ENCODE results near the gene MICAL3.
"Not testable (repeated sequence)": the region's sequence is repeated elsewhere in the genome, so short reads cannot be mapped to it uniquely, and the experiment has no call there.

The MICAL3 gene

GRCh38 chr22:17891481-17892167, 132.7 kb downstream of the MICAL3 start:
- peak in 30 of 51 donors; percentile 7 to 77 (median 36) for DNase-seq

GRCh38 chr22:17890892-17891291, 133.5 kb downstream of the MICAL3 start:
- DNase-seq, result no peak

DNA sequence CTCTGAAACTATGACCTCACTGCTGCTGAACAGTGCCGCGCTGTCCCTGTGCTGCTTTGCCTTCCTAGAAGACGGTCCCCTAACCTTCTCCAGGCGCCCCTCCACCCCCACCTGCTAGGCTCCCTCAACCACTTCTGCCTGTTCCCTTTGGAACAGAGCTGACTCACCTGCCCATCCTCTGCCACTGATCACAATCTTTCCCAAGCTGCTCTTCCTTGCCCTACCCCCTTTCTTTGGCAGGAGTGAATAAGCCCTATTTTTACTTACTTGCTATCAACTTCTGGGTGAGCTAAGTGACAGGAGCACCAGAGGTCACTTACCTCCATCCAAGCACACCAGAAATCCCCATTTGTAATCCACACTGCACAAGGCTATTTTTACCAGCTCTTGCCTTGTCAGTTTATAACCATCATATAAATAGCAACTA, 134.1 kb downstream of the MICAL3 start:
- peak in 1 of 51 donors; percentile 20 for DNase-seq

DNA sequence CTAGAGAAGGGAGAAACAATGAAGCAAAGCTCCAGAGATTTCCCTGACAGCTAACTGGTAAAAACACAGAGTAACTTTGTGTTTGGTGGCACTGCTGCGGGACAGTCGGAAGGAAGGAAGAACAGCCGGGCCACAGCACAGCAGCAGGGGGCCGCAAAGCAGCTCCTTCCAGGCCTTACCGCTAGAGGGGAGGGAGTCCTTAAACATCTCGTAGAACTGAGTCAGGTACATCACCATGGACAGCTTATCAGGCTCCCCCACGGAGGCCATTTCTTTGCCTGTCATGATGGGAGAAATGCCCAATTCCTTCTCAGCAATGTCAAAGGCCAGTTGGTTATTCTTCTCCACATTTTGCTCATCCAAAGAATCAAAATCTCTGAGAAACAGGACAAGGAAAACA, 135.5 kb downstream of the MICAL3 start:
- no peak for DNase-seq

DNA sequence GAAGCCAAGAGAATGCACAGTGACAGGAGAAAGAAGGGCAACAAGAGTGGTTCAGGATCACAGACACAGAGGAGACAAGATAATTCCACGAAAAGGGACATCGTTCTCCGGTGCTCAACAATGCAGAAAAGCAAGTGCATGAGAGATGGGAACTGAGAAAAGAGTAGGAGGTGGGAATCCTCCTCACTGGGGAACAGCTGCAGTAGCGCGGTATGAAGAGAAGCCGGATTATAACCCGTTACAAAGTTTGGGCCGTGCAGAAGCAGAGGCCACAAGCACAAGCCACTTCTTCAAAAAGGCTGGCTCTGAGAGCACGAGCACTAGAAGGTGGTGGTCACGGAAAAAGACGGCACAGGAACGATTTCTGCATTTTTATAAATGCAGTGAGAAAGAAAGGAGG, 135.9 kb downstream of the MICAL3 start:
- no peak for DNase-seq

GRCh38 chr22:17884893-17885292, 139.5 kb downstream of the MICAL3 start:
- peak in 1 of 51 donors; percentile 46 for DNase-seq

DNA sequence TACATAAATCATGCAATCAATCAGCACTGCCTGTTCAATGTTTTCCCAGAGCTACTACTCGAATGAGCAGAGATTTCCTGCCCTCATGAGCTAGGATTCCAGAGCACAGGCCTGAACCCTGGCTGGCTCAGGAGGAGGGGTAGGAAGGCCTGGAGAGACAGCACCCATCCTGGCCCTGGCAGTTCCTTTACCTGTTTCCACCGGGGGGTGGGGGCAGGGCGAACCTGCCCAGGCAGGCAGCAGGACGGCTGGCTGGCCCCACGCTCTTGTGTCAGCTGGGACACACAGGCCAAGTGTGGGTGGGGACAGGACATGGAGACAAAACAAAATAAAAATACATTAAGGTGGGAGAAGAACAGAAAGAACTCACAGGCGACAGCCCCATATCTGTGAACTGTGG, 140.3 kb downstream of the MICAL3 start:
- DNase-seq, result no peak

GRCh38 chr22:17883356-17883755, 141.0 kb downstream of the MICAL3 start:
- DNase-seq, result no peak

DNA sequence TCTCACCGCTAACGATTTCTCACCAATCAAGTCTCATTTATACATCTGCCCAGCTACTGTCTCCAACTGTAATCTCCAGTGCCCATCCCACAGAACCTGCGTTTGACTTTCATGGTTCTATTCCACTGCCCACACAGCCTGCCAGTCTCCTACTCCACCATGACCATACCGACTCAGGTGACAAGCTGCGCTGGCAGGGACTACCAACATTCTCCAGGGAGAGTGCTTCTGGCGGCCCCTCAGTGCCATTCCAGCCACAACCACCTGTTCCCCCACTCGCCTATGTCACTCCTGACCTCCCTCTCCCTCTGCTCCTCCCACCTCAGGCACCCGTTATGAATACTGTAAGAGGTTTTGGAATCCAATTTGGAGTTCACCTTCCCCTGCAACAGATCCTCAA, 141.6 kb downstream of the MICAL3 start:
- no peak for DNase-seq

DNA sequence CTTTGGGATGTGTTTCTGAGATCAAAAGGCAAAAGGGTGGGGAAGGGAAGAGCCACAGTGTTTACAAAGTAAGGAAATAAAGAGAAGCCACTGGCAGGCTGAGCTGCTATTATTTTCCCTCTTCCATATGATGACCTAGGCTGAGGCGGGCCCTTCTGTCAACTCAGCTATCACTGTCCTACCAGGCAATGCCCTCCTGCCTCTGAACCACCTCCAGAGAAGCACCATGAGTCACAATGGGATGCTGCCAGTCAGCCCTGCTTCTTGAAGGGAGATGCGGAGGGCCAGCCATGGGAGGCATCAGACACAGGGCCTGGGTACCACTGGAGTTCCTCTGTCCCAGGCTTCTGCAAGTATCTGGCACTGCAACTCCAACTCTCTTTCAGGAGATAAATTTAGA, 142.2 kb downstream of the MICAL3 start:
- no peak for DNase-seq

DNA sequence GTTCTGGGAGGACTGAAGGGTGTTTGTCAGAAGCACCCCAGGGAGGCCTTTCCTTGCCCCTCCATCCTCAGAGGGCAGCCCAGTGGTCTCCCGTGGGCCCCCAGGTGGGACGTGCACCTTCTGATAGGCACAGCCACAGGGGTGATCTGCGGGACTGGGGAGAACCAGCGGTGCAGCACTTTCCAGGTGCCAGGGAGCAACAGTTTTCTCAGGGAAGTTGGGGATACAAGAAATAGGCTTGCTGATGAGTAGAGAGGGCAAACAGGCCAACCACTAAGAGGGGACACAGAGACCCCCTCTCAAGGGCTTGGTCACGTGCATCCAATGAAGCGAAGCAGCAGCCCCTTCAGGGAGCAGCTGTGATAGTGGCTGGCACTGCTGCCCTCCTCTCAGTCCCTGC, 143.0 kb downstream of the MICAL3 start:
- no peak for DNase-seq

GRCh38 chr22:17880468-17880867, 143.9 kb downstream of the MICAL3 start:
- no peak for DNase-seq

- DNase-seq, result no peak
Measured at GRCh38 chr22:17880020-17880419, 144.3 kb downstream of the MICAL3 start.

DNA sequence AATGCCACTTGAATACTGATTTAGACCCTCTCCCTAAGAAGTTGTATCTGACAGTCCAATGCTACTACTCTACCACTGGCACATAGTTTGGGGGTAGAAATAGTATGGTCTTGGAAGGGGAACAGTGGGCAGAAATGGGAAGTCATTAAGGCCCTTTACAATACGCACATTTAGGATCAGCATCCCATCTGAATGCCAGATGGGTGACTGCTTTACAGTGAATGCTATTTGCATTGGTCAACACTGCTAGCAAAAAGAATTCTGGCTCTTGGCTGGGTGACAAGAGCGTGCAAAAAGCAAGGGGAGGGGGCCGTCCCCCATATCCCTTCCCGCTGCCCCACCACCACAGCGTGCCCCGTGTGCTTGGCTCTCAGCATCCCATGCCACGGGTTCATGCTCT, 145.4 kb downstream of the MICAL3 start:
- DNase-seq, result no peak

DNA sequence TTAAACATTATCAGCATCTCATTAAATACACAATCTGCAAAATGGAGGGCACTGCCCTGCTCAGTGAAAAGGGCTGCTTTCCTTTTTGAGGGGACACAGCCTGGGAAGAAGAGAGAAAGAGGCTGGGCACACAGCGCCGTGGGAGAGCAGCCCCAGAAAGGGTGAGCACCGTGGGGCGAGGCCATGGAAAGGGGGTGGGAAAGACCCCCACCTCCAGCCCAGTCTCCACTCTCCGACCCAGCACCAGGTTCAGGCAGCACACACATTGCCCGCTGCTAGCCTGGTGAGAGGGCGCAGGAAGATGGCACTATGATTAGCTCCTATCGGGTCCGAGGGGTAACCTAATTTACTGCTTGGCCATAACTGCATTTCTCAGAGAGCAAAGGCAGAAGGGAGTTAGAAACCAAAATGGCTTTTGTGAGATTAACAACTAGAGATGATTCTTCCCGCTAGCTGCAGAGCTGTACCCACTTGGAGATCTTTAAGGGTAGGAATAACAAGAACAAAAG, 146.1 kb downstream of the MICAL3 start:
- no peak for DNase-seq

DNA sequence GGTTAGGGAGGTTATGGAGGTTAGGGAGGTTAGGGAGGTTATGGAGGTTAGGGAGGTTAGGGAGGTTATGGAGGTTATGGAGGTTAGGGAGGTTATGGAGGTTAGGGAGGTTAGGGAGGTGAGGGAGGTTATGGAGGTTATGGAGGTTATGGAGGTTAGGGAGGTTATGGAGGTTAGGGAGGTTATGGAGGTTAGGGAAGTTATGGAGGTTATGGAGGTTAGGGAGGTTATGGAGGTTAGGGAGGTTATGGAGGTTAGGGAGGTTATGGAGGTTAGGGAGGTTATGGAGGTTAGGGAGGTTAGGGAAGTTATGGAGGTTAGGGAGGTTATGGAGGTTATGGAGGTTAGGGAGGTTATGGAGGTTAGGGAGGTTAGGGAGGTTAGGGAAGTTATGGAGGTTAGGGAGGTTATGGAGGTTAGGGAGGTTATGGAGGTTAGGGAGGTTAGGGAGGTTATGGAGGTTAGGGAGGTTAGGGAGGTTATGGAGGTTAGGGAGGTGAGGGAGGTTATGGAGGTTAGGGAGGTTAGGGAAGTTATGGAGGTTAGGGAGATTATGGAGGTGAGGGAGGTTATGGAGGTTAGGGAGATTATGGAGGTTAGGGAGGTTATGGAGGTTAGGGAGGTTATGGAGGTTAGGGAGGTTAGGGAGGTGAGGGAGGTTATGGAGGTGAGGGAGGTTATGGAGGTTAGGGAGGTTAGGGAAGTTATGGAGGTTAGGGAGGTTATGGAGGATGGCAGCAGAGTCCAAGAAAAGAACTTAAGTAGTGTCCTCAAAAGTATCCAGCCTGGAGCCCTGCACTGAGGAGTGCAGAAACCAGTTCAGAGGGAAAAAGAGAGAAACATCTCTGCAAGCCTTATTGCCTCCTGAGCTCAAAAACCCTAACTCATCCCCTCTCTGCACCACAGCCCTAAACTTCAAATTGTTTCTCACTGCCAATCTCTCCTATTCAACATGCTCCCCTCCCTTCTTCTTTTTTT, 147.2 kb downstream of the MICAL3 start:
- not testable (repeated sequence) for DNase-seq

- no peak for DNase-seq
Measured at GRCh38 chr22:17876306-17876831, 148.0 kb downstream of the MICAL3 start.

GRCh38 chr22:17875631-17876030, 148.7 kb downstream of the MICAL3 start:
- DNase-seq, result peak in 3 of 51 donors; percentile 20 to 33 (median 23)

DNA sequence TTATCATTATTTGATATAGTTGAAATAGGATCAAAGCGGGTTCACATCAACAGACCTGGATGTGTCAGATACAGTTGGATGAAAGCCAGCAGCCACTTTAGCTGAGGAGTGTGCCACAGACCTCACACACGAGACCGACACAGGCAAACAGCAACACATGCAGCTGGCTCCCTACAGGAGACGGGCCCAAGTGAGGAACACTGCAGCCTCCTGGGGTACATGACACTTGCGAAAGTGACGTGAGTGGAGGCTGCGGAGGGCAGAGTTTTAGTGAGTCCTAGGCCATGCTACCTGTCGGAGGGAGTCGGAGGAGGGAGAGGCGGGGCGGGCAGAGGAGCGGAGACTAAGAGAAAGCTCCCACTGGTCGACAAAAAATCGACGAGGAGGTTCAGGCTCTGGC, 149.2 kb downstream of the MICAL3 start:
- no peak for DNase-seq

DNA sequence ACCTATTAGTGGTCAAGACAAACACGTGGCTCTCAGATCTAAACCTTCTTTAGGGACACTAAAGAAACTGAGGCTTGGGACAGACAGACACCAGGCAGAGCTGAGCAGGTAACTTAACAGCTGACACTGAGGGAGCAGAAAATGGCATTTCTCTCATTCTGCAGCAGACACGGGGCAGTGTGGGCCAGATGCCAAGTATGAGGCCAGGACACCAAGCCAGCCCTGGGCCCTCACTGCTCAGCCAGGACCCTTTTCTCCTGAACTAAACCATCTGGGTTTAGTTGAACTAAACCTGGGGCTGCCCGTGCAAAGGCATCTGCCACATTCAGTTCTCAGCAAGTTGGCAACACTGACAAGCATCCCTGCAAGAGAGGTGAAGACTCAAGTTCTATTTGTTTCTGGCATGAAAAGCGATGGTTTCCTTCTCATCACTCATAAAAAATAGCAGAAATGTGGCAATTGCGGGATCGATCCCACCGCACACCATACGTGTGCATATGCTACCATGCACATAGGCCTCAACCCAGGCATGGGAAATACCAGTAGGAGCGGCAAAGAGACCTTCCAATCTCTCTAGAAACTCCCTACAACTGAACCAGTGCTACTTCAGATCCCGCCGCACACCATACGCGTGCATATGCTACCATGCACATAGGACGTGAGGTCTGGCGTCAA, 150.0 kb downstream of the MICAL3 start:
- DNase-seq, result peak in 4 of 51 donors; percentile 15 to 25 (median 20)

DNA sequence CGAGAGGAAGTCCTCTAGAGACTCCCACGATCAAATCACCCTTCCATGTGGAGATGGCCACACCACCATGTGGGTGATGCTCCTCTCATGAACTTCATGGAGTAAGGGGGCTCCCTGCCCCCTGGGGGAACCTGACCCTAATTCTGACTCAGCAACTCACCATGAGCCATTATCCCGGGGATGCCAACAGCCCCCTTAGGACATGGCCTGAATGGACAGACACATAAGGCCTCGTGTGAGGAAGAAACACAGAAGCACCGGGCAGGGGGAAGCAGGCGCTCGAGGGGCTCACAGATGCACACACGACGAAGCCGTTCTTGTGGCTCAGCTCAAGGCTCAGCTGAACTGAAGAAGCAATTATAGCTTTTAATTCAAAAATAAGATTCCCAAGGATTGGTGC, 150.6 kb downstream of the MICAL3 start:
- DNase-seq, result no peak

- no peak for DNase-seq
Measured at GRCh38 chr22:17873116-17873515, 151.2 kb downstream of the MICAL3 start.

Measured in hypothalamus (tissue), 51 donors.